H1 (cell line): Measurements from ENCODE around the gene DNAJA3. TPM values are rescaled to one million over a fixed set of nuclear protein-coding genes. Genes with fewer than 3 reads are reported as not detected.

Source experiments
- CTCF ChIA-PET: fragments of 300-600 bp; sonication (Branson Sonifier 250); formaldehyde crosslinking; loops from one replicate; lab custom pipeline; 2021; ENCODE audit not compliant: partially characterized antibody; lab: Charles Lee
- POLR2A ChIA-PET: fragments of 300-600 bp; sonication (Branson Sonifier 250); formaldehyde crosslinking; loops from one replicate; lab custom pipeline; 2021; ENCODE audit warnings: inconsistent platforms; ENCODE audit not compliant: partially characterized antibody; lab: Charles Lee
- DNase-seq, 2 experiments: peaks; one replicate each; pipeline versions ENCODE4 v3.0.0 to v3.0.0-alpha.2; 2010 to 2022; ENCODE audit warnings: low spot score in 2 of 2, low read depth in 1 of 2, mixed read lengths in 1 of 2
- FAIRE-seq: peaks from 2 replicates; lab custom pipeline; 2011; peaks lifted over from hg19 to GRCh38; lab: Jason Lieb, UNC
- H2AFZ ChIP-seq: 2 replicates; pipeline ENCODE4 v1.8.1; 2012; ENCODE audit warnings: low read length, inconsistent platforms
- H2AK5ac ChIP-seq: 2 replicates; pipeline ENCODE4 v1.6.1; 2013; ENCODE audit warnings: low read depth, low read length
- H2BK120ac ChIP-seq: replicated peaks from 2 replicates; pipeline ENCODE3; 2013; ENCODE audit warnings: low read depth, low read length, inconsistent platforms
- H2BK12ac ChIP-seq: 2 replicates; pipeline ENCODE4 v1.6.1; 2013; ENCODE audit warnings: low read depth, low read length
- H2BK15ac ChIP-seq: 2 replicates; pipeline ENCODE4 v1.6.1; 2013; ENCODE audit warnings: low read length
- H2BK20ac ChIP-seq: 2 replicates; pipeline ENCODE4 v1.6.1; 2013; ENCODE audit warnings: low read length
- H2BK5ac ChIP-seq: 2 replicates; pipeline ENCODE4 v1.6.1; 2013; ENCODE audit warnings: low read depth, low read length
- H3K14ac ChIP-seq: 2 replicates; pipeline ENCODE4 v1.6.1; 2013; ENCODE audit warnings: inconsistent platforms; ENCODE audit not compliant: insufficient read length
- H3K18ac ChIP-seq: 2 replicates; pipeline ENCODE4 v1.6.1; 2013; ENCODE audit warnings: low read length; ENCODE audit errors: extremely low read depth
- H3K23ac ChIP-seq: 2 replicates; pipeline ENCODE4 v1.6.1; 2013; ENCODE audit warnings: inconsistent platforms; ENCODE audit not compliant: insufficient read length
- H3K23me2 ChIP-seq: 2 replicates; pipeline ENCODE4 v1.6.1; 2013; ENCODE audit warnings: low read depth, low read length
- H3K27ac ChIP-seq: 2 replicates; pipeline ENCODE4 v1.6.1; 2011; ENCODE audit warnings: low read depth, low read length, inconsistent platforms
- H3K27me3 ChIP-seq, 4 experiments: replicated peaks in 1 of 4; 1 replicate in 1 of 4; 2 replicates in 3 of 4; pipeline versions ENCODE4 v1.6.1 to v1.8.1; 2011 to 2013; ENCODE audit warnings: low read length in 3 of 4, mild to moderate bottlenecking in 3 of 4, inconsistent platforms in 2 of 4, mixed read lengths in 2 of 4, moderate library complexity in 1 of 4; ENCODE audit not compliant: control insufficient read depth in 3 of 4, insufficient read depth in 3 of 4; ENCODE audit errors: extremely low read depth in 1 of 4
- H3K36me3 ChIP-seq, 4 experiments: 2 replicates each; pipeline versions ENCODE4 v1.6.1 to v1.8.1; 2011 to 2013; ENCODE audit warnings: mild to moderate bottlenecking in 4 of 4, low read length in 3 of 4, moderate library complexity in 2 of 4, control low read depth in 1 of 4, inconsistent platforms in 1 of 4; ENCODE audit not compliant: insufficient read depth in 4 of 4, control insufficient read depth in 2 of 4
- H3K4ac ChIP-seq: replicated peaks from 2 replicates; pipeline ENCODE3; 2013; ENCODE audit warnings: low read length, low read depth, mixed read lengths, inconsistent platforms; ENCODE audit not compliant: insufficient read length
- H3K4me1 ChIP-seq, 4 experiments: replicated peaks in 1 of 4; 1 replicate in 1 of 4; 2 replicates in 3 of 4; pipeline versions ENCODE4 v1.6.1 to v1.8.1; 2011 to 2013; ENCODE audit warnings: low read length in 3 of 4, inconsistent platforms in 2 of 4, mixed read lengths in 1 of 4; ENCODE audit not compliant: insufficient read depth in 4 of 4, control insufficient read depth in 3 of 4
- H3K4me2 ChIP-seq, 2 experiments: 2 replicates each; pipeline versions ENCODE4 v1.6.1 to v1.8.1; 2011 to 2013; ENCODE audit warnings: low read depth in 2 of 2, low read length in 2 of 2, control low read depth in 1 of 2, inconsistent platforms in 1 of 2, mild to moderate bottlenecking in 1 of 2; ENCODE audit not compliant: insufficient read depth in 1 of 2
- H3K4me3 ChIP-seq, 4 experiments: fragments of 200-600, 300-600 bp in 1 of 4; sonication (generic), shearing (Covaris generic), sonication (Bioruptor Twin) in 1 of 4; 2 replicates each; pipeline versions ENCODE4 v1.5.1 to v1.8.1; 2011 to 2016; ENCODE audit warnings: low read length in 4 of 4, low read depth in 3 of 4, control low read depth in 2 of 4, inconsistent platforms in 2 of 4, mild to moderate bottlenecking in 2 of 4, mixed read lengths in 1 of 4, moderate library complexity in 1 of 4; ENCODE audit not compliant: insufficient read depth in 2 of 4; ENCODE audit errors: extremely low read depth in 1 of 4
- H3K56ac ChIP-seq: replicated peaks from 2 replicates; pipeline ENCODE3; 2013; ENCODE audit warnings: low read depth, mild to moderate bottlenecking, mixed read lengths, low read length, inconsistent platforms; ENCODE audit not compliant: insufficient read length
- H3K79me1 ChIP-seq: 2 replicates; pipeline ENCODE4 v1.6.1; 2013; ENCODE audit warnings: low read depth, low read length, control low read depth
- H3K79me2 ChIP-seq, 2 experiments: 2 replicates each; pipeline versions ENCODE4 v1.6.1 to v1.8.1; 2012 to 2013; ENCODE audit warnings: low read length in 2 of 2, mild to moderate bottlenecking in 2 of 2, inconsistent platforms in 1 of 2; ENCODE audit not compliant: insufficient read depth in 2 of 2, control insufficient read depth in 1 of 2
- H3K9ac ChIP-seq, 4 experiments: replicated peaks in 1 of 4; 1 replicate in 1 of 4; 2 replicates in 3 of 4; pipeline versions ENCODE4 v1.6.1 to v1.8.1; 2011 to 2013; ENCODE audit warnings: low read depth in 3 of 4, low read length in 3 of 4, control low read depth in 2 of 4, mild to moderate bottlenecking in 2 of 4, moderate library complexity in 2 of 4, inconsistent platforms in 1 of 4; ENCODE audit errors: extremely low read depth in 1 of 4
- H3K9me3 ChIP-seq, 2 experiments: 2 replicates each; pipeline versions ENCODE4 v1.6.1 to v1.8.1; 2012 to 2013; ENCODE audit warnings: mild to moderate bottlenecking in 2 of 2, moderate library complexity in 2 of 2, control low read depth in 1 of 2, inconsistent platforms in 1 of 2, low read depth in 1 of 2, low read length in 1 of 2, mixed read lengths in 1 of 2; ENCODE audit not compliant: insufficient read depth in 2 of 2
- H4K20me1 ChIP-seq, 2 experiments: replicated peaks in 1 of 2; 2 replicates each; pipeline versions ENCODE3 to v1.8.1; 2011 to 2013; ENCODE audit warnings: inconsistent platforms in 2 of 2, low read length in 2 of 2, mild to moderate bottlenecking in 1 of 2; ENCODE audit not compliant: insufficient read depth in 2 of 2, control insufficient read depth in 1 of 2
- H4K5ac ChIP-seq: 2 replicates; pipeline ENCODE4 v1.6.1; 2013; ENCODE audit warnings: low read length, low read depth, mixed read lengths, inconsistent platforms; ENCODE audit not compliant: insufficient read length
- H4K8ac ChIP-seq: 2 replicates; pipeline ENCODE4 v1.8.0; 2013; ENCODE audit warnings: mild to moderate bottlenecking, moderate library complexity, low read length, inconsistent platforms; ENCODE audit not compliant: insufficient read depth; ENCODE audit errors: extremely low read depth
- H4K91ac ChIP-seq: replicated peaks from 2 replicates; pipeline ENCODE3; 2013; ENCODE audit warnings: low read length, mixed read lengths, inconsistent platforms; ENCODE audit not compliant: insufficient read length
- BRCA1 ChIP-seq: IDR thresholded peaks from 2 replicates; pipeline ENCODE4 v1.6.1; 2012; ENCODE audit warnings: low read depth, low read length, improper control_type of control experiment
- CHD2 ChIP-seq: IDR thresholded peaks from 2 replicates; pipeline ENCODE4 v1.6.1; 2012; ENCODE audit warnings: low read length, improper control_type of control experiment
- CTBP2 ChIP-seq: IDR thresholded peaks from 2 replicates; pipeline ENCODE4 v1.7.0; 2011; ENCODE audit warnings: borderline replicate concordance, mild to moderate bottlenecking, moderate library complexity, mixed read lengths, low read length; ENCODE audit not compliant: insufficient read depth, insufficient read length
- EGR1 ChIP-seq: IDR thresholded peaks from 2 replicates; pipeline ENCODE4 v1.6.1; 2011; ENCODE audit warnings: low read depth, low read length, borderline replicate concordance
- EZH2 ChIP-seq: fragments of 200-600 bp; sonication (generic); IDR thresholded peaks from 2 replicates; pipeline ENCODE4 v1.7.1; 2012; ENCODE audit warnings: low read depth, mild to moderate bottlenecking, moderate library complexity, low read length, inconsistent platforms; ENCODE audit not compliant: severe bottlenecking
- JUN ChIP-seq: IDR thresholded peaks from 2 replicates; pipeline ENCODE4 v1.6.1; 2011; ENCODE audit warnings: low read depth, mild to moderate bottlenecking, improper control_type of control experiment, low read length
- RAD21 ChIP-seq, 2 experiments: IDR thresholded peaks in 1 of 2; conservative IDR thresholded peaks in 1 of 2; 2 replicates each; pipeline ENCODE4 v1.6.1; 2011; ENCODE audit warnings: low read depth in 2 of 2, low read length in 2 of 2, improper control_type of control experiment in 1 of 2, inconsistent platforms in 1 of 2, mild to moderate bottlenecking in 1 of 2, moderate library complexity in 1 of 2
- RNF2 ChIP-seq: fragments of 200-900, 300-1000 bp; sonication (generic); IDR thresholded peaks from 2 replicates; pipeline ENCODE4 v1.7.1; 2016; ENCODE audit warnings: borderline replicate concordance, low read depth, mild to moderate bottlenecking, antibody characterized with exemption, low read length; ENCODE audit not compliant: poor library complexity, severe bottlenecking; ENCODE audit errors: missing control alignments
- SRF ChIP-seq: IDR thresholded peaks from 2 replicates; pipeline ENCODE4 v1.6.1; 2011; ENCODE audit warnings: mild to moderate bottlenecking, low read depth, low read length, moderate library complexity
- WGBS, 2 experiments: shearing (Covaris generic) in 1 of 2; methylation state at CpG; one replicate each; pipeline versions ENCODE4 v1.1.6 to v1.1.7; 2013 to 2015; ENCODE audit warnings: low lambda C conversion rate in 2 of 2, mixed read lengths in 2 of 2, inconsistent platforms in 1 of 2, low coverage in 1 of 2, missing lambda C conversion rate in 1 of 2; ENCODE audit not compliant: insufficient replicate concordance in 2 of 2, insufficient coverage in 1 of 2, insufficient read length in 1 of 2; ENCODE audit errors: extremely low coverage in 1 of 2, missing lambda C conversion rate in 1 of 2; 5-methylcytosine and 5-hydroxymethylcytosine counted together
- polyA plus RNA-seq, 7 experiments: library from polyadenylated mRNA; depleted of rRNA in 3 of 7; stranded (reverse) in 5 of 7; unstranded in 2 of 7; fragments of >200 nt in 5 of 7; fragments of 200-250 nt in 2 of 7; gene quantifications; 1 replicate in 5 of 7; 2 replicates in 1 of 7; 4 replicates in 1 of 7; pipeline versions ENCODE4 v1.2.1 to v1.2.3, GENCODE V29; 2011 to 2013; ENCODE audit warnings: missing spikeins in 2 of 7, mixed read lengths in 2 of 7
- total RNA-seq: library from RNA; stranded (reverse); fragmentation: NEBNext Ultra II Directional; extraction: Animal tissue kit (Norgen Biotek cat#: 25700); gene quantifications from 2 replicates; pipeline ENCODE4 v1.2.1, GENCODE V29; 2021
- TF ChIP-seq, protein P1 (sequence below): IDR thresholded peaks from 2 replicates; pipeline ENCODE4 v1.6.1; 2011; ENCODE audit warnings: low read depth, mild to moderate bottlenecking, low read length; ENCODE audit not compliant: insufficient read depth

Gene DNAJA3
- total and polyA plus RNA-seq, 2 of the 8 experiments (the other 6 are each of a cell fraction or from before 2014, with no cell fraction given): 37.3 to 59.1 TPM

DNA sequence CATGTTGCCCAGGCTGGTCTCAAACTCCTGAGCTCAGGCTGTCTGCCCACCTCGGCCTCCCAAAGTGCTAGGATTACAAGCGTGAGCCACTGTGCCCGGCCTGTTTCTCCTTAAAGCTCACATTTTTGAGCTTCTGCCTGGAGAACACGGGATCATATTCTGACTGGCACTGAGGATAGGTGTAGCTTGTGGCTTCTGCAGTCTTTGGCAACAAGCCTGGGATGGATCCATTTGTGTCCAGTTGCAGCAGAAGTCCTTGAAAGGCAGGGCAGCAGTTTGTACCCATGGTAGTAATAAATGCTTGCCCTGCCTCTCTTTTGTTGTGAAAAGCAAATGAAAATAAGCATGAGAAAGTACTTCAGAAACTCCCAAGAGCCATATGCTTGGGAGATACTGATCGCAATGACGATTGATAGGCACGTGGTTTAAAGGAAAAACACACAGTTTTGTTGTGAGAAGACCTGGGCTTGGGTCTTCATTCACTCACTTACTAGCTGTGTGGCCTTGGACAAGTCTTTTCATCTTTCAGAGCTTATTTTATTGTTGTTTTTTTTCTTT lies 6.2 kb upstream of the DNAJA3 start:
- no peak overlapping the region for H4K91ac ChIP-seq
- no peak for DNase-seq
- H2BK20ac ChIP-seq: no peak overlapping the region
- no peaks in the 10 kb centered on the region for H3K79me2 ChIP-seq
- H4K20me1 ChIP-seq: peaks cover 0 to 4% of the 10 kb centered on the region in 2 experiments
- H3K18ac ChIP-seq: no peak overlapping the region
- TF ChIP-seq EGR1 (no peak), CHD2 (no peak), SRF (no peak), BRCA1 (no peak), CTBP2 (no peak), EZH2 (no peak), RAD21 (IDR thresholded peaks at IDR 0.05 in 1 of 2, conservative IDR thresholded peaks at IDR 0.05 in 1 of 2; ENCODE audit: low read depth in 2 of 2, low read length in 2 of 2) (no peak), RNF2 (no peak), JUN (no peak)
- TF ChIP-seq, protein P1, sequence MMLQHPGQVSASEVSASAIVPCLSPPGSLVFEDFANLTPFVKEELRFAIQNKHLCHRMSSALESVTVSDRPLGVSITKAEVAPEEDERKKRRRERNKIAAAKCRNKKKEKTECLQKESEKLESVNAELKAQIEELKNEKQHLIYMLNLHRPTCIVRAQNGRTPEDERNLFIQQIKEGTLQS: no peak
- H3K4ac ChIP-seq: no peak overlapping the region
- no peaks in the 10 kb centered on the region for H3K79me1 ChIP-seq
- no peak overlapping the region for H2BK12ac ChIP-seq
- H4K8ac ChIP-seq: no peak overlapping the region; the same call in 1 of the 2 replicates
- no peak overlapping the region for H2BK120ac ChIP-seq
- 76% methylated on average over 7 of the region's 7 CpGs; no CpG with 5 or more reads in 1 of the 2 experiments for WGBS, 2 experiments
- no peaks in the 10 kb centered on the region for H3K36me3 ChIP-seq
- H3K56ac ChIP-seq: no peak overlapping the region
- H2AFZ ChIP-seq: no peak overlapping the region
- ChIA-PET POLR2A (interaction anchor here (0.9 to 3.4 kb wide), 6 partner anchors 15 to 107 kb away, joined by 3 to 16 read pairs (median 4); no protein-coding TSS in a partner anchor), CTCF (interaction anchor here (0.9 to 12.0 kb wide), 6 partner anchors 16 to 158 kb away, joined by 3 to 134 read pairs (median 4); partner anchors contain the start of gene HMOX2)
- H2BK5ac ChIP-seq: no peak overlapping the region
- no peaks in the 10 kb centered on the region; a peak in 2 of 7 replicates for H3K27me3 ChIP-seq
- no peak overlapping the region for H3K4me3 ChIP-seq
- no peak for FAIRE-seq
- no peak overlapping the region for H2BK15ac ChIP-seq
- H2AK5ac ChIP-seq: no peak overlapping the region
- no peak overlapping the region for H3K9ac ChIP-seq
- H4K5ac ChIP-seq: no peak overlapping the region
- no peak overlapping the region for H3K14ac ChIP-seq
- no peak overlapping the region for H3K23ac ChIP-seq
- no peak overlapping the region for H3K27ac ChIP-seq
- H3K23me2 ChIP-seq: peaks cover 9% of the 10 kb centered on the region; the same call in 1 of the 2 replicates
- no peaks in the 10 kb centered on the region for H3K9me3 ChIP-seq
- peaks cover 2 to 11% (median 4%) of the 10 kb centered on the region in 4 experiments; a peak in 5 of 7 replicates for H3K4me1 ChIP-seq
- no peak overlapping the region for H3K4me2 ChIP-seq
